H9 (cell line): Measurements from ENCODE around the gene MYRF. TPM values are rescaled to one million over a fixed set of nuclear protein-coding genes. Genes with fewer than 3 reads are reported as not detected.

Source experiments
- DNase-seq: peaks from one replicate; pipeline ENCODE4 v3.0.0-alpha.2; 2017
- H2AFZ ChIP-seq: one replicate; pipeline ENCODE4 v1.6.1; 2013; ENCODE audit warnings: mild to moderate bottlenecking, low read length, control low read depth, moderate library complexity
- H2AK5ac ChIP-seq: 2 replicates; pipeline ENCODE4 v1.6.1; 2013; ENCODE audit warnings: low read length, control low read depth, mixed read lengths; ENCODE audit not compliant: insufficient read length
- H2BK120ac ChIP-seq: one replicate; pipeline ENCODE4 v1.6.1; 2013; ENCODE audit warnings: low read depth, mild to moderate bottlenecking, low read length, control low read depth, inconsistent platforms; ENCODE audit not compliant: poor library complexity, severe bottlenecking
- H2BK12ac ChIP-seq: 2 replicates; pipeline ENCODE4 v1.6.1; 2013; ENCODE audit warnings: low read length, control low read depth, mixed read lengths, low read depth; ENCODE audit not compliant: insufficient read length
- H2BK15ac ChIP-seq: 2 replicates; pipeline ENCODE4 v1.6.1; 2013; ENCODE audit warnings: low read depth, low read length, control low read depth
- H2BK20ac ChIP-seq: one replicate; pipeline ENCODE4 v1.6.1; 2013; ENCODE audit warnings: low read depth, mild to moderate bottlenecking, low read length, control low read depth, inconsistent platforms; ENCODE audit not compliant: poor library complexity, severe bottlenecking
- H2BK5ac ChIP-seq: 2 replicates; pipeline ENCODE4 v1.6.1; 2013; ENCODE audit warnings: low read length, control low read depth, mixed read lengths; ENCODE audit not compliant: insufficient read length
- H3K14ac ChIP-seq: 2 replicates; pipeline ENCODE4 v1.6.1; 2013; ENCODE audit warnings: low read length, control low read depth; ENCODE audit not compliant: insufficient read depth
- H3K18ac ChIP-seq: 2 replicates; pipeline ENCODE4 v1.6.1; 2013; ENCODE audit warnings: low read depth, mild to moderate bottlenecking, mixed read lengths, low read length, control low read depth; ENCODE audit not compliant: insufficient read length
- H3K23ac ChIP-seq: 2 replicates; pipeline ENCODE4 v1.6.1; 2013; ENCODE audit warnings: low read length, control low read depth, mixed read lengths, low read depth; ENCODE audit not compliant: insufficient read length
- H3K23me2 ChIP-seq: 2 replicates; pipeline ENCODE4 v1.6.1; 2013; ENCODE audit warnings: low read depth, mild to moderate bottlenecking, mixed read lengths, low read length, control low read depth; ENCODE audit not compliant: insufficient read length, poor library complexity, severe bottlenecking
- H3K27ac ChIP-seq: 2 replicates; pipeline ENCODE4 v1.5.1; 2013; ENCODE audit warnings: low read length, control low read depth, mixed read lengths, low read depth; ENCODE audit not compliant: insufficient read length
- H3K27me3 ChIP-seq: 2 replicates; pipeline ENCODE4 v1.6.1; 2013; ENCODE audit warnings: low read length, control low read depth, inconsistent platforms; ENCODE audit not compliant: insufficient read depth
- H3K4ac ChIP-seq: 2 replicates; pipeline ENCODE4 v1.6.1; 2013; ENCODE audit warnings: low read depth, mild to moderate bottlenecking, control low read depth, inconsistent platforms, low read length, moderate library complexity
- H3K4me1 ChIP-seq: 2 replicates; pipeline ENCODE4 v1.6.1; 2013; ENCODE audit warnings: low read length, control low read depth, inconsistent platforms; ENCODE audit not compliant: insufficient read depth
- H3K4me2 ChIP-seq: 2 replicates; pipeline ENCODE4 v1.6.1; 2013; ENCODE audit warnings: low read length, control low read depth, mixed read lengths; ENCODE audit not compliant: insufficient read length, insufficient read depth
- H3K56ac ChIP-seq: 2 replicates; pipeline ENCODE4 v1.6.1; 2013; ENCODE audit warnings: low read depth, mild to moderate bottlenecking, mixed read lengths, low read length, control low read depth; ENCODE audit not compliant: insufficient read length
- H3K79me1 ChIP-seq: 2 replicates; pipeline ENCODE4 v1.6.1; 2013; ENCODE audit warnings: low read depth, mild to moderate bottlenecking, moderate library complexity, low read length, control low read depth, inconsistent platforms; ENCODE audit not compliant: insufficient read depth, poor library complexity, severe bottlenecking
- H3K79me2 ChIP-seq: 2 replicates; pipeline ENCODE4 v1.6.1; 2013; ENCODE audit warnings: low read length, control low read depth, inconsistent platforms; ENCODE audit not compliant: insufficient read depth
- H3K9ac ChIP-seq: 2 replicates; pipeline ENCODE4 v1.6.1; 2013; ENCODE audit warnings: low read length, control low read depth, mixed read lengths; ENCODE audit not compliant: insufficient read length; ENCODE audit errors: extremely low read depth
- H3K9me3 ChIP-seq: one replicate; pipeline ENCODE4 v1.6.1; 2013; ENCODE audit warnings: low read depth, low read length, inconsistent platforms; ENCODE audit not compliant: control insufficient read depth
- H3T11ph ChIP-seq: one replicate; pipeline ENCODE4 v1.6.1; 2013; ENCODE audit warnings: mild to moderate bottlenecking, low read length, control low read depth, inconsistent platforms
- H4K20me1 ChIP-seq: one replicate; pipeline ENCODE4 v1.6.1; 2013; ENCODE audit not compliant: control insufficient read depth, insufficient read length, insufficient read depth
- H4K5ac ChIP-seq: 2 replicates; pipeline ENCODE4 v1.6.1; 2013; ENCODE audit warnings: low read depth, mild to moderate bottlenecking, mixed read lengths, low read length, control low read depth; ENCODE audit not compliant: insufficient read length
- H4K8ac ChIP-seq: replicated peaks from 2 replicates; pipeline ENCODE4 v1.6.1; 2013; ENCODE audit warnings: low read length, control low read depth, mixed read lengths, low read depth; ENCODE audit not compliant: insufficient read length
- H4K91ac ChIP-seq: 2 replicates; pipeline ENCODE4 v1.6.1; 2013; ENCODE audit warnings: low read depth, mild to moderate bottlenecking, moderate library complexity, mixed read lengths, low read length, control low read depth; ENCODE audit not compliant: insufficient read length
- H3K27ac Mint-ChIP-seq, 3 experiments: 2 replicates in 2 of 3; 3 replicates in 1 of 3; pipeline ENCODE4 v1.8.0; 2020 to 2021; ENCODE audit warnings: mixed read lengths in 3 of 3, mild to moderate bottlenecking in 1 of 3, moderate library complexity in 1 of 3
- H3K27me3 Mint-ChIP-seq: 2 replicates; pipeline ENCODE4 v1.8.0; 2021; ENCODE audit warnings: low read depth, mild to moderate bottlenecking, moderate library complexity, mixed read lengths
- H3K36me3 Mint-ChIP-seq, 3 experiments: 2 replicates in 2 of 3; 3 replicates in 1 of 3; pipeline ENCODE4 v1.8.0; 2020 to 2021; ENCODE audit warnings: low read depth in 3 of 3, mixed read lengths in 3 of 3; ENCODE audit not compliant: insufficient read depth in 1 of 3
- H3K4me1 Mint-ChIP-seq, 2 experiments: 2 replicates each; pipeline ENCODE4 v1.8.0; 2020; ENCODE audit warnings: mixed read lengths in 2 of 2
- H3K4me3 Mint-ChIP-seq, 2 experiments: 2 replicates in 1 of 2; 3 replicates in 1 of 2; pipeline ENCODE4 v1.8.0; 2020 to 2021; ENCODE audit warnings: mild to moderate bottlenecking in 2 of 2, mixed read lengths in 2 of 2, moderate library complexity in 1 of 2
- H3K9me3 Mint-ChIP-seq, 2 experiments: 2 replicates in 1 of 2; 3 replicates in 1 of 2; pipeline ENCODE4 v1.8.0; 2020; ENCODE audit warnings: mild to moderate bottlenecking in 2 of 2, mixed read lengths in 2 of 2, moderate library complexity in 1 of 2
- CTCF ChIP-seq: fragments of 200-600 bp; sonication (generic); conservative IDR thresholded peaks from 3 replicates; pipeline ENCODE4 v1.8.0; 2021; ENCODE audit warnings: antibody characterized with exemption, mild to moderate bottlenecking
- WGBS: extraction: QIAGEN DNeasy Blood & Tissue Kit; methylation state at CpG from one replicate; pipeline ENCODE4 v1.1.7; 2013; ENCODE audit warnings: missing lambda C conversion rate, low lambda C conversion rate, mixed read lengths; ENCODE audit not compliant: insufficient read length; ENCODE audit errors: extremely low coverage; 5-methylcytosine and 5-hydroxymethylcytosine counted together
- total RNA-seq: library from RNA; stranded (reverse); gene quantifications from 2 replicates; pipeline ENCODE4 v1.2.1, GENCODE V29; 2021

The MYRF gene
- total RNA-seq, 1 experiment from 2014 or later, result 13.9 TPM

GRCh38 chr11:61785837-61786402 is 33.5 kb downstream of the MYRF start:
- no CpG with 5 or more reads among the region's 11 CpGs for WGBS

More at GRCh38 chr11:61785837-61786402, 33.5 kb downstream of the MYRF start:
- no peaks in the 10 kb centered on the region for H3K4me1 ChIP-seq
- H3K9me3 ChIP-seq, result no peaks in the 10 kb centered on the region
- H2BK5ac ChIP-seq, result no peak overlapping the region
- H3K18ac ChIP-seq, result no peak overlapping the region
- no peak overlapping the region for H2BK20ac ChIP-seq
- peaks cover 0 to 4% of the 10 kb centered on the region in 2 experiments; a peak in 1 of 4 replicates for H3K4me1 Mint-ChIP-seq
- H4K5ac ChIP-seq, result no peak overlapping the region
- no peak overlapping the region for H3K4me3 Mint-ChIP-seq
- no peaks in the 10 kb centered on the region for H3K9me3 Mint-ChIP-seq
- H3K9ac ChIP-seq, result no peak overlapping the region
- no peak overlapping the region for H3K23ac ChIP-seq
- no peak overlapping the region for H3T11ph ChIP-seq
- H2BK120ac ChIP-seq, result no peak overlapping the region
- H3K23me2 ChIP-seq, result no peaks in the 10 kb centered on the region
- no peaks in the 10 kb centered on the region for H3K27me3 ChIP-seq
- no peak overlapping the region for H4K91ac ChIP-seq
- H3K79me2 ChIP-seq, result no peaks in the 10 kb centered on the region
- H3K14ac ChIP-seq, result no peak overlapping the region
- peak; percentile 26 for DNase-seq
- H2AFZ ChIP-seq, result no peak overlapping the region
- no peaks in the 10 kb centered on the region for H3K27me3 Mint-ChIP-seq
- H3K27ac Mint-ChIP-seq, result no peak overlapping the region
- no peak overlapping the region for H3K56ac ChIP-seq
- no peak overlapping the region for H2BK12ac ChIP-seq
- peaks cover 29 to 71% (median 69%) of the 10 kb centered on the region in 3 experiments for H3K36me3 Mint-ChIP-seq
- no peak overlapping the region for H3K27ac ChIP-seq
- H3K4me2 ChIP-seq, result no peak overlapping the region
- H2AK5ac ChIP-seq, result no peak overlapping the region
- TF ChIP-seq CTCF, result no peak
- no peak overlapping the region for H4K8ac ChIP-seq
- H4K20me1 ChIP-seq, result peaks cover 2% of the 10 kb centered on the region
- H2BK15ac ChIP-seq, result no peak overlapping the region
- H3K79me1 ChIP-seq, result no peaks in the 10 kb centered on the region
- H3K4ac ChIP-seq, result no peak overlapping the region
